CD4-positive, alpha-beta memory T cell (primary cell): ENCODE results near the gene SGCA. TPM values are rescaled to one million over a fixed set of nuclear protein-coding genes. Genes with fewer than 3 reads are reported as not detected.

Source experiments
- CTCF ChIA-PET: fragments of 350-600 bp; sonication (Branson Sonifier 250); formaldehyde crosslinking; loops from one replicate; lab custom pipeline; 2021; ENCODE audit warnings: inconsistent platforms; ENCODE audit not compliant: partially characterized antibody; lab: Charles Lee
- POLR2A ChIA-PET: fragments of 350-600 bp; sonication (Branson Sonifier 250); formaldehyde crosslinking; loops from one replicate; lab custom pipeline; 2021; ENCODE audit not compliant: partially characterized antibody; lab: Charles Lee
- DNase-seq, 5 donors: peaks; one replicate each; pipeline versions ENCODE4 v3.0.0 to v3.0.0-alpha.2; 2020 to 2022; ENCODE audit warnings: mixed read lengths in 1 of 5
- H3K27ac ChIP-seq: one replicate; pipeline ENCODE4 v1.7.0; 2013; ENCODE audit warnings: low read depth, low read length
- H3K27me3 ChIP-seq: 2 replicates; pipeline ENCODE4 v1.7.0; 2013; ENCODE audit warnings: mild to moderate bottlenecking, low read length, moderate library complexity; ENCODE audit not compliant: insufficient read depth
- H3K36me3 ChIP-seq: 2 replicates; pipeline ENCODE4 v1.7.0; 2013; ENCODE audit warnings: mild to moderate bottlenecking, low read length, moderate library complexity; ENCODE audit not compliant: insufficient read depth
- H3K4me1 ChIP-seq: 2 replicates; pipeline ENCODE4 v1.7.0; 2013; ENCODE audit warnings: mild to moderate bottlenecking, low read length, moderate library complexity; ENCODE audit not compliant: insufficient read depth
- H3K4me3 ChIP-seq, 2 donors: one replicate each; pipeline ENCODE4 v1.7.0; 2013; ENCODE audit warnings: low read length in 2 of 2, mild to moderate bottlenecking in 1 of 2
- H3K9me3 ChIP-seq, 2 donors: one replicate each; pipeline ENCODE4 v1.7.0; 2013; ENCODE audit warnings: low read length in 2 of 2, control low read depth in 1 of 2; ENCODE audit not compliant: control insufficient read depth in 1 of 2
- H3K27ac Mint-ChIP-seq, 7 donors: one replicate each; pipeline ENCODE4 v1.8.0; 2020 to 2021; ENCODE audit warnings: mixed read lengths in 7 of 7, mild to moderate bottlenecking in 6 of 7, inconsistent platforms in 3 of 7, moderate library complexity in 3 of 7
- H3K27me3 Mint-ChIP-seq, 2 donors: one replicate each; pipeline ENCODE4 v1.8.0; 2020 to 2021; ENCODE audit warnings: mixed read lengths in 2 of 2
- H3K36me3 Mint-ChIP-seq, 2 donors: one replicate each; pipeline ENCODE4 v1.8.0; 2020 to 2021; ENCODE audit warnings: mixed read lengths in 2 of 2, inconsistent platforms in 1 of 2, mild to moderate bottlenecking in 1 of 2
- H3K4me1 Mint-ChIP-seq, 4 donors: one replicate each; pipeline ENCODE4 v1.8.0; 2020 to 2021; ENCODE audit warnings: mixed read lengths in 4 of 4, mild to moderate bottlenecking in 1 of 4
- H3K4me3 Mint-ChIP-seq, 8 donors: one replicate each; pipeline ENCODE4 v1.8.0; 2020 to 2021; ENCODE audit warnings: mixed read lengths in 8 of 8, mild to moderate bottlenecking in 7 of 8, moderate library complexity in 6 of 8, inconsistent platforms in 3 of 8
- H3K9me3 Mint-ChIP-seq, 8 donors: one replicate each; pipeline ENCODE4 v1.8.0; 2020 to 2021; ENCODE audit warnings: mixed read lengths in 8 of 8, mild to moderate bottlenecking in 5 of 8, inconsistent platforms in 3 of 8, moderate library complexity in 1 of 8
- intact Hi-C: fragments of 100-400 bp; cut with micrococcal nuclease; formaldehyde crosslinking; loops from one replicate; pipeline ENCODE4 v1.15.1; 2023
- polyA plus RNA-seq, 2 donors: library from polyadenylated mRNA; unstranded; fragments of 300-500 nt; fragmentation: Illumina TruSeq; gene quantifications; one replicate each; pipeline ENCODE4 v1.2.3, GENCODE V29; 2021
- total RNA-seq, 2 experiments: library from RNA; stranded (reverse); gene quantifications; one replicate each; pipeline ENCODE4 v1.2.3, GENCODE V29; 2021

Gene SGCA
- total and polyA plus RNA-seq, 4 experiments from 2014 or later: not detected

- Histone ChIP-seq H3K36me3 (no peaks in the 10 kb centered on the region), H3K4me3 (no peak overlapping the region), H3K27me3 (no peaks in the 10 kb centered on the region), H3K9me3 (no peaks in the 10 kb centered on the region), H3K4me1 (peaks cover 14% of the 10 kb centered on the region), H3K27ac (no peak overlapping the region)
- no peak overlapping the region for H3K4me3 Mint-ChIP-seq
- no peaks in the 10 kb centered on the region for H3K27me3 Mint-ChIP-seq
- intact Hi-C loops: no loop called here
- peaks cover 14 to 29% (median 18%) of the 10 kb centered on the region in 4 donors for H3K4me1 Mint-ChIP-seq
- DNase-seq: no peak
- H3K9me3 Mint-ChIP-seq: no peaks in the 10 kb centered on the region
- POLR2A ChIA-PET: no interaction called here
- CTCF ChIA-PET: interaction anchor here (0.8 to 1.2 kb wide), 4 partner anchors 19 to 65 kb away, joined by 3 to 6 read pairs (median 4); no protein-coding TSS in a partner anchor
- no peaks in the 10 kb centered on the region for H3K36me3 Mint-ChIP-seq
- no peak overlapping the region for H3K27ac Mint-ChIP-seq
Measured at GRCh38 chr17:50181144-50181543, 15.3 kb downstream of the SGCA start.

GRCh38 chr17:50181591-50182560 lies 16.1 kb downstream of the SGCA start:
- Mint-ChIP-seq H3K27me3 (no peaks in the 10 kb centered on the region), H3K9me3 (peaks cover 0 to 2% (median 0%) of the 10 kb centered on the region in 8 donors), H3K4me1 (peaks cover 14 to 29% (median 18%) of the 10 kb centered on the region in 4 donors), H3K27ac (peak overlapping the region in 2 of 7 donors; percentile 37 to 43), H3K4me3 (peak overlapping the region in 2 of 8 donors; percentile 4 to 26), H3K36me3 (no peaks in the 10 kb centered on the region)
- no peaks in the 10 kb centered on the region for H3K9me3 ChIP-seq
- H3K27me3 ChIP-seq: no peaks in the 10 kb centered on the region
- no peak overlapping the region for H3K27ac ChIP-seq
- intact Hi-C loops: no loop called here
- CTCF ChIA-PET: interaction anchor here (0.8 to 1.2 kb wide), 4 partner anchors 18 to 65 kb away, joined by 3 to 6 read pairs (median 4); no protein-coding TSS in a partner anchor
- DNase-seq: peak in 1 of 5 donors; percentile 2
- H3K36me3 ChIP-seq: no peaks in the 10 kb centered on the region
- no peak overlapping the region for H3K4me3 ChIP-seq
- peaks cover 14% of the 10 kb centered on the region for H3K4me1 ChIP-seq
- POLR2A ChIA-PET: no interaction called here

GRCh38 chr17:50182783-50183420 lies 17.1 kb downstream of the SGCA start:
- Mint-ChIP-seq H3K4me3 (peak overlapping the region in 2 of 8 donors; percentile 28 to 61), H3K4me1 (peaks cover 14 to 29% (median 18%) of the 10 kb centered on the region in 4 donors), H3K36me3 (no peaks in the 10 kb centered on the region), H3K27me3 (no peaks in the 10 kb centered on the region), H3K27ac (peak overlapping the region in 3 of 7 donors; percentile 65 to 74 (median 69)), H3K9me3 (peaks cover 0 to 2% (median 0%) of the 10 kb centered on the region in 8 donors)
- ChIA-PET CTCF (no interaction called here), POLR2A (no interaction called here)
- intact Hi-C loops: no loop called here
- Histone ChIP-seq H3K27ac (no peak overlapping the region), H3K9me3 (no peaks in the 10 kb centered on the region), H3K4me3 (no peak overlapping the region), H3K27me3 (no peaks in the 10 kb centered on the region), H3K4me1 (peaks cover 14% of the 10 kb centered on the region), H3K36me3 (no peaks in the 10 kb centered on the region)
- DNase-seq: peak in 1 of 5 donors; percentile 12

- Histone ChIP-seq H3K36me3 (no peaks in the 10 kb centered on the region), H3K27ac (no peak overlapping the region), H3K4me1 (peaks cover 11% of the 10 kb centered on the region), H3K9me3 (no peaks in the 10 kb centered on the region), H3K4me3 (peak overlapping the region in 1 of 2 donors; percentile 19), H3K27me3 (no peaks in the 10 kb centered on the region)
- peak in 1 of 5 donors; percentile 17 for DNase-seq
- H3K27ac Mint-ChIP-seq: peak overlapping the region in 6 of 7 donors; percentile 9 to 94 (median 80)
- peak overlapping the region; percentile 23 to 87 (median 73) for H3K4me3 Mint-ChIP-seq
- H3K4me1 Mint-ChIP-seq: peaks cover 9 to 24% (median 14%) of the 10 kb centered on the region in 4 donors
- H3K9me3 Mint-ChIP-seq: peaks cover 0 to 2% (median 0%) of the 10 kb centered on the region in 8 donors
- CTCF ChIA-PET: no interaction called here
- POLR2A ChIA-PET: no interaction called here
- H3K36me3 Mint-ChIP-seq: no peaks in the 10 kb centered on the region
- H3K27me3 Mint-ChIP-seq: no peaks in the 10 kb centered on the region
- intact Hi-C loops: no loop called here
Measured at GRCh38 chr17:50183421-50183994, 17.7 kb downstream of the SGCA start.

- CTCF ChIA-PET: no interaction called here
- peak overlapping the region in 6 of 7 donors; percentile 47 to 94 (median 80) for H3K27ac Mint-ChIP-seq
Measured at GRCh38 chr17:50184064-50184463, 18.3 kb downstream of the SGCA start.

GRCh38 chr17:50184611-50185398 lies 19.0 kb downstream of the SGCA start:
- DNase-seq: no peak

More at GRCh38 chr17:50184064-50184463, 18.3 kb downstream of the SGCA start:
- Histone ChIP-seq H3K9me3 (no peaks in the 10 kb centered on the region), H3K36me3 (no peaks in the 10 kb centered on the region), H3K4me3 (peak overlapping the region in 1 of 2 donors; percentile 19), H3K27me3 (no peaks in the 10 kb centered on the region), H3K4me1 (peaks cover 11% of the 10 kb centered on the region), H3K27ac (no peak overlapping the region)
- DNase-seq: peak in 1 of 5 donors; percentile 7
- Mint-ChIP-seq H3K4me3 (peak overlapping the region; percentile 23 to 87 (median 73)), H3K9me3 (peaks cover 0 to 2% (median 0%) of the 10 kb centered on the region in 8 donors), H3K4me1 (peaks cover 8 to 19% (median 12%) of the 10 kb centered on the region in 4 donors), H3K36me3 (no peaks in the 10 kb centered on the region), H3K27me3 (no peaks in the 10 kb centered on the region)
- POLR2A ChIA-PET: no interaction called here
- intact Hi-C loops: no loop called here

More at GRCh38 chr17:50184611-50185398, 19.0 kb downstream of the SGCA start:
- H3K4me1 Mint-ChIP-seq: peaks cover 8 to 19% (median 12%) of the 10 kb centered on the region in 4 donors
- H3K9me3 Mint-ChIP-seq: peaks cover 0 to 2% (median 0%) of the 10 kb centered on the region in 8 donors
- no peaks in the 10 kb centered on the region for H3K9me3 ChIP-seq
- ChIA-PET CTCF (no interaction called here), POLR2A (no interaction called here)
- peaks cover 11% of the 10 kb centered on the region for H3K4me1 ChIP-seq
- H3K4me3 ChIP-seq: no peak overlapping the region
- H3K36me3 ChIP-seq: no peaks in the 10 kb centered on the region
- peak overlapping the region in 1 of 8 donors; percentile 39 for H3K4me3 Mint-ChIP-seq
- H3K27me3 Mint-ChIP-seq: no peaks in the 10 kb centered on the region
- H3K27ac ChIP-seq: no peak overlapping the region
- no peaks in the 10 kb centered on the region for H3K27me3 ChIP-seq
- peak overlapping the region in 4 of 7 donors; percentile 25 to 68 (median 45) for H3K27ac Mint-ChIP-seq
- intact Hi-C loops: no loop called here
- H3K36me3 Mint-ChIP-seq: no peaks in the 10 kb centered on the region
